Fibroblast of the aortic adventitia (primary cell): ENCODE results near the gene KLF9. TPM values are rescaled to one million over a fixed set of nuclear protein-coding genes. Genes with fewer than 3 reads are reported as not detected.

ENCODE experiments used
- DNase-seq: peaks from one replicate; pipeline ENCODE4 v3.0.0-alpha.2; 2010; ENCODE audit warnings: low read depth
- H3K4me3 ChIP-seq: 2 replicates; pipeline ENCODE4 v1.5.1; 2011; ENCODE audit warnings: low read depth, mild to moderate bottlenecking, control low read depth, low read length, moderate library complexity
- CTCF ChIP-seq: IDR thresholded peaks from 2 replicates; pipeline ENCODE4 v1.5.1; 2011; ENCODE audit warnings: mild to moderate bottlenecking, low read length, control low read depth, inconsistent platforms; ENCODE audit not compliant: insufficient read depth
- total RNA-seq: library from RNA; depleted of rRNA; stranded (reverse); fragments of >200 nt; gene quantifications from 2 replicates; pipeline ENCODE4 v1.2.3, GENCODE V29; 2012; ENCODE audit warnings: low replicate concordance

KLF9 gene
- total RNA-seq, 1 donor: 30.4 TPM

GRCh38 chr9:70411121-70411929 lies 3.1 kb downstream of the KLF9 start:
- DNase-seq: peak; percentile 87
- TF ChIP-seq CTCF: no peak
- peak overlapping the region; percentile 95 for H3K4me3 ChIP-seq

DNA sequence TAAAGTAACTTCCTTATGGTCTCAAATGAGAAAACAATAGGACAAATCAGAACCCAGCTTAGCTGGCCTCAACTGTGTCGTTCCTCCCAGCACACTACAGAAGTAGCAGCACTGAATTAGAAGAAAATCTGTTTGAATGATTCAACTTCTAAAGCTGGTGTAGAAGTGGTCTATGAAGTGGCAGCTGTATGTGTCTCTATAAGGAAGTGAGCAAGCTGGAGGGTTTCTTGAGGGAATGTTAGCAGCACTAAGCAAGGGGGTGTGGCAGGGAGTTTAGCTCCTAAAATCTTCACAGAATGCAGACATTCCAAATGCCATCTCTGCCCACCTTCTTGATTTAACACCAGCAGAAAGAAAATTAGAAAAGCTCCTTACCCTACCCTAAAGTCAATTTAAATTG lies 4.1 kb downstream of the KLF9 start:
- H3K4me3 ChIP-seq: peak overlapping the region; percentile 95
- DNase-seq: peak; percentile 70
- TF ChIP-seq CTCF: no peak

DNA sequence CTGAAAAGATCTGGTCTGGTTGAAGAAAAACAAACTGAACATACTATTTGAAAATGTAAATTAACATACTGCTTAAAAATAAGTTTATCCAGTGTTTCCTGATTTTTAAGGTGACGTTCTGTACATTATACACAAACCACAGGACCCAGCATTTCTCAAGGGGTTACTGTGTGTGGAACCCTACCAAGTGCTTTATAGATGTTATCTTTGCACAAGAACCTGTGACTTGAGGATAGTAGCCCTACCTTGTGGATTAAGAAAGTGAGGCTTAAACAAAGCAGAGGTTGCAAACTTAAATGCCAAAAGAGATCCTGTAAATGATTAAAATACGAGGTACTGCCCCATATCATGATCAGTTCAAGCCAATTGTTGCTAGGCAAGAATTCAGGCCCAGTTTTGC lies 4.7 kb downstream of the KLF9 start:
- no peak for TF ChIP-seq CTCF
- peak overlapping the region; percentile 95 for H3K4me3 ChIP-seq
- DNase-seq: peak; percentile 49

- TF ChIP-seq CTCF: no peak
- peak overlapping the region; percentile 95 for H3K4me3 ChIP-seq
- peak; percentile 51 for DNase-seq
Observed at GRCh38 chr9:70409280-70409679, 5.2 kb downstream of the KLF9 start.

GRCh38 chr9:70408393-70409040 lies 5.9 kb downstream of the KLF9 start:
- DNase-seq: peak; percentile 54
- H3K4me3 ChIP-seq: no peak overlapping the region
- TF ChIP-seq CTCF: no peak

GRCh38 chr9:70407081-70407503 lies 7.4 kb downstream of the KLF9 start:
- no peak for TF ChIP-seq CTCF
- H3K4me3 ChIP-seq: no peak overlapping the region

More at GRCh38 chr9:70407081-70407503, 7.4 kb downstream of the KLF9 start:
- DNase-seq: peak; percentile 98
